A673 (cell line): Measurements from ENCODE around the gene CCL28. TPM values are rescaled to one million over a fixed set of nuclear protein-coding genes. Genes with fewer than 3 reads are reported as not detected.
"Not testable (repeated sequence)": the region's sequence is repeated elsewhere in the genome, so short reads cannot be mapped to it uniquely, and the experiment has no call there.

Source experiments
- BruUV-seq: library from RNA; stranded (reverse); fragments of 400-500 nt; replicated peaks from 2 replicates; lab custom pipeline; 2021; lab: Mats Ljungman, UMichigan
- CTCF ChIA-PET: fragments of 300-600 bp; sonication (Branson Sonifier 250); formaldehyde crosslinking; loops from one replicate; lab custom pipeline; 2022; ENCODE audit warnings: antibody characterized with exemption; lab: Charles Lee
- POLR2A ChIA-PET: fragments of 300-600 bp; sonication (Branson Sonifier 250); formaldehyde crosslinking; loops from one replicate; lab custom pipeline; 2022; ENCODE audit warnings: antibody characterized with exemption; ENCODE audit not compliant: low non-redundant PET; lab: Charles Lee
- DNase-seq: peaks from one replicate; pipeline ENCODE4 v3.0.0-alpha.2; 2015; ENCODE audit warnings: low spot score
- H3K27ac ChIP-seq: fragments of 200-600 bp; sonication (generic); 2 replicates; pipeline ENCODE4 v1.5.1; 2016; ENCODE audit warnings: mixed run types, low read depth, mild to moderate bottlenecking, mixed read lengths, antibody characterized with exemption, low read length; ENCODE audit not compliant: poor library complexity, severe bottlenecking
- H3K27me3 ChIP-seq: fragments of 200-600 bp; sonication (generic); replicated peaks from 2 replicates; pipeline ENCODE4 v1.6.1; 2017; ENCODE audit warnings: mixed run types, low read depth, mild to moderate bottlenecking, mixed read lengths, antibody characterized with exemption, low read length; ENCODE audit not compliant: insufficient read depth, poor library complexity
- H3K36me3 ChIP-seq: fragments of 200-600 bp; sonication (generic); 2 replicates; pipeline ENCODE4 v1.6.1; 2016; ENCODE audit warnings: mixed run types, mild to moderate bottlenecking, mixed read lengths, antibody characterized with exemption, low read length; ENCODE audit not compliant: insufficient read depth, poor library complexity, severe bottlenecking
- H3K4me1 ChIP-seq: fragments of 200-600 bp; sonication (generic); 2 replicates; pipeline ENCODE4 v1.6.1; 2017; ENCODE audit warnings: mixed run types, mild to moderate bottlenecking, mixed read lengths, antibody characterized with exemption, low read length; ENCODE audit not compliant: insufficient read depth, poor library complexity, severe bottlenecking
- H3K4me3 ChIP-seq: fragments of 200-600 bp; sonication (generic); 2 replicates; pipeline ENCODE4 v1.5.1; 2016; ENCODE audit warnings: low read depth, mixed run types, mild to moderate bottlenecking, mixed read lengths, low read length; ENCODE audit not compliant: poor library complexity, severe bottlenecking
- H3K9me3 ChIP-seq: fragments of 200-600 bp; sonication (generic); 2 replicates; pipeline ENCODE4 v1.6.1; 2016; ENCODE audit warnings: mixed run types, low read depth, mild to moderate bottlenecking, mixed read lengths, antibody characterized with exemption, low read length; ENCODE audit not compliant: poor library complexity, severe bottlenecking
- EZH2 ChIP-seq: fragments of 200-600 bp; sonication (generic); IDR thresholded peaks from 2 replicates; pipeline ENCODE4 v1.6.1; 2017; ENCODE audit warnings: borderline replicate concordance, low read depth, mild to moderate bottlenecking, mixed read lengths, antibody characterized with exemption, low read length; ENCODE audit not compliant: poor library complexity, severe bottlenecking
- intact Hi-C: fragments of 100-400 bp; cut with micrococcal nuclease; formaldehyde crosslinking; loops from one replicate; pipeline ENCODE4 v1.10.0; 2022; ENCODE audit not compliant: unreplicated experiment
- total RNA-seq: library from RNA; stranded (reverse); gene quantifications from 2 replicates; pipeline ENCODE4 v1.2.3, GENCODE V29; 2021
- TF ChIP-seq, protein P1 (sequence below): fragments of 300-800, 200-600 bp; sonication (generic); conservative IDR thresholded peaks from 2 replicates; pipeline ENCODE4 v1.5.1; 2017; ENCODE audit warnings: low read depth, mild to moderate bottlenecking, antibody characterized with exemption, low read length, moderate library complexity, mixed read lengths

Gene CCL28
- total RNA-seq, 1 experiment from 2014 or later = 0.32 TPM

DNA sequence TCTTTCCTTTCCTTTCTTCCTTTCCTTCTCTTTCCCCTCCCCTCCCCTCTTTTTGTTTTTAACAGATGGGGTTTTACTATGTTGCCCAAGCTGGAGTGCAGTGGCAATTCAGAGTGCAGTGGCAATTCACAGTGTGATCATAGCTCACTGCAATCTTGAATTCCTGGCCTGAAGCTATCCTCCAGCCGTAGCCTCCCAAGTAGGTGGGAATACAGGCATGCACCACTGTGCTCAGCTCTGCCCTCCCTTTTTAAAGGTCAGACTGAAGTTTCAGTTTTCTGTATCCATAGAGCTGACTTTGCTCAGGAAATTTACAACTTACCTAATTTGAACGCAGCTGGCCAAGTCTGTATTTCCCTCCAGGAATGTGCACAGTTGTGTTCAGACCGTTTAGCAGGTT, 696 bp downstream of the CCL28 start:
- H3K9me3 ChIP-seq = no peaks in the 10 kb centered on the region
- BruUV-seq = no TSS peak
- no peaks in the 10 kb centered on the region for H3K4me1 ChIP-seq
- no peaks in the 10 kb centered on the region for H3K27me3 ChIP-seq
- no peak for DNase-seq
- POLR2A ChIA-PET = no interaction called here
- no peak overlapping the region for H3K27ac ChIP-seq
- CTCF ChIA-PET = no interaction called here
- H3K4me3 ChIP-seq = no peak overlapping the region
- no peaks in the 10 kb centered on the region for H3K36me3 ChIP-seq
- intact Hi-C loops = no loop called here
- no peak for TF ChIP-seq EZH2
- TF ChIP-seq, protein P1, sequence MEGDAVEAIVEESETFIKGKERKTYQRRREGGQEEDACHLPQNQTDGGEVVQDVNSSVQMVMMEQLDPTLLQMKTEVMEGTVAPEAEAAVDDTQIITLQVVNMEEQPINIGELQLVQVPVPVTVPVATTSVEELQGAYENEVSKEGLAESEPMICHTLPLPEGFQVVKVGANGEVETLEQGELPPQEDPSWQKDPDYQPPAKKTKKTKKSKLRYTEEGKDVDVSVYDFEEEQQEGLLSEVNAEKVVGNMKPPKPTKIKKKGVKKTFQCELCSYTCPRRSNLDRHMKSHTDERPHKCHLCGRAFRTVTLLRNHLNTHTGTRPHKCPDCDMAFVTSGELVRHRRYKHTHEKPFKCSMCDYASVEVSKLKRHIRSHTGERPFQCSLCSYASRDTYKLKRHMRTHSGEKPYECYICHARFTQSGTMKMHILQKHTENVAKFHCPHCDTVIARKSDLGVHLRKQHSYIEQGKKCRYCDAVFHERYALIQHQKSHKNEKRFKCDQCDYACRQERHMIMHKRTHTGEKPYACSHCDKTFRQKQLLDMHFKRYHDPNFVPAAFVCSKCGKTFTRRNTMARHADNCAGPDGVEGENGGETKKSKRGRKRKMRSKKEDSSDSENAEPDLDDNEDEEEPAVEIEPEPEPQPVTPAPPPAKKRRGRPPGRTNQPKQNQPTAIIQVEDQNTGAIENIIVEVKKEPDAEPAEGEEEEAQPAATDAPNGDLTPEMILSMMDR = no peak

DNA sequence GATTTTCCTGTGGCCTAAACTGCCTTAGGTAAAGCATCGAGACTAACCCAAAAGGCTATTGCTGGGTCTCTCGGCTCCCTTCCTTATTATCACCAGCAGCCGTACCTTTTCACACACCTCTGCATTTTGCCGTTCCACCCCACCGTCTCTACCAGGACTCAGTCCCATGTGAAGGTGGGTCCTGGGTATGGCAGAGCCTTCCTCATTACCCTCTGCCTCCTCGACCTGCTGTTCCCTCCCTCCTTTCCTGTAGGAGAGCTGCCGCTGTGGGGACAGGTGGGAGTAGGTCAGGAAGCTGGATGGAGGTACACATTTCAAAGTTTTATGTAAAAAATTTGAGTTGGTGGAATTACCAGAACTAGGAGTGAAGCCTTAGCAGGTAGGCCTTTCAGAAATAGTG, 1.8 kb downstream of the CCL28 start:
- Histone ChIP-seq H3K9me3 (no peaks in the 10 kb centered on the region), H3K27me3 (no peaks in the 10 kb centered on the region), H3K27ac (no peak overlapping the region), H3K36me3 (no peaks in the 10 kb centered on the region), H3K4me3 (no peak overlapping the region), H3K4me1 (no peaks in the 10 kb centered on the region)
- intact Hi-C loops = no loop called here
- BruUV-seq = no TSS peak
- ChIA-PET CTCF (no interaction called here), POLR2A (interaction anchor here (0.7 kb wide), 1 partner anchor 255 kb away, joined by 3 read pairs; no protein-coding TSS in a partner anchor)
- TF ChIP-seq, protein P1 = no peak
- TF ChIP-seq EZH2 = no peak
- DNase-seq = no peak

DNA sequence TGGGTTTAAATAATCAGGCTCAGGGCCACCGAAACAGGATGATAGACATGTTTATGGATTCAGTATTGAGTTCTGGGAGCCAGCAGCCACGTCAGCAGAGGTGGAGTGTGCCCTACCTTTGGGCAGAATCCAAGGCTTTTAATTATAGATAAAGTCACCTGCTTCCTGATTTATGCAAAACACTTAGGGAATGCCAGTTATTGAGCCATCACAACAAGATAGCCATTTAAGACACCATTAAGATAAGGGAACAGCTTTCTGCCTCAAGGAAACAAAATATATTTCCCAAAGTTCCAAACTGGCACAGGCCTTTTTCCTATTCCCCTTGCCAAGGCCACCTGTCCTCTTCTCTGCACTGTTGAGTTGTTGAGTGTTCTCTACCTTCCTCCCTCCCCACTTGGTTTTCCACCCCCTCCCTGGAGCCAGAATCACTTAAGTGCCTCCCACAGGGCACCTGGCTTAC, 2.4 kb downstream of the CCL28 start:
- CTCF ChIA-PET = no interaction called here
- Histone ChIP-seq H3K27me3 (no peaks in the 10 kb centered on the region), H3K36me3 (no peaks in the 10 kb centered on the region), H3K4me3 (no peak overlapping the region), H3K9me3 (no peaks in the 10 kb centered on the region), H3K4me1 (no peaks in the 10 kb centered on the region), H3K27ac (no peak overlapping the region)
- no TSS peak for BruUV-seq
- intact Hi-C loops = no loop called here
- TF ChIP-seq, protein P1 = no peak
- no peak for TF ChIP-seq EZH2
- no peak for DNase-seq
- POLR2A ChIA-PET = interaction anchor here (0.7 kb wide), 1 partner anchor 255 kb away, joined by 3 read pairs; no protein-coding TSS in a partner anchor

DNA sequence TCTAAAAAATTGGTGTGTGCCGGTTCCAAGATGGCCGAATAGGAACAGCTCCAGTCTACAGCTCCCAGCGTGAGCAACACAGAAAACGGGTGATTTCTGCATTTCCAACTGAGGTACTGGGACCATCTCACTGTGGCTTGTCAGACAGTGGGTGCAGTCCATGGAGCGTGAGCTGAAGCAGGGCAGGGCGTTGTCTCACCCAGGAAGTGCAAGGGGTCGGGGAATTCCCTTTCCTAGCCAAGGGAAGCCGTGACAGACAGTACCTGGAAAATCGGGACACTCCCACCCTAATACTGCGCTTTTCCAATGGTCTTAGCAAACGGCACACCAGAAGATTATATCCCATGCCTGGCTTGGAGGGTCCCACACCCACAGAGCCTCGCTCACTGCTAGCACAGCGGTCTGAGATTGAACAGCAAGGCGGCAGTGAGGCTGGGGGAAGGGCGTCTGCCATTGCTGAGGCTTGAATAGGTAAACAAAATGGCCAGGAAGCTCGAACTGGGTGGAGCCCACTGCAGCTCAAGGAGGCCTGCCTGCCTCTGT, 9.6 kb downstream of the CCL28 start:
- BruUV-seq, H3K4me1 ChIP-seq, intact Hi-C loops, H3K27ac ChIP-seq, H3K4me3 ChIP-seq, POLR2A ChIA-PET, CTCF ChIA-PET, H3K9me3 ChIP-seq, H3K36me3 ChIP-seq, H3K27me3 ChIP-seq, DNase-seq: not testable (repeated sequence)
